Lower leg skin (tissue), 3 donors: ENCODE data around the gene FKBP1A.

Source experiments
- POLR2A ChIP-seq, 2 donors: fragments of 450-650 bp; IDR thresholded peaks; one replicate each; pipeline ENCODE4 v1.6.1; 2016 to 2017; ENCODE audit warnings: antibody characterized with exemption in 2 of 2, mild to moderate bottlenecking in 1 of 2, moderate library complexity in 1 of 2
- TF ChIP-seq, protein P1 (sequence below), 3 donors: fragments of 450-650 bp; IDR thresholded peaks; one replicate each; pipeline ENCODE4 v1.5.1; 2016; ENCODE audit warnings: antibody characterized with exemption in 3 of 3, mild to moderate bottlenecking in 3 of 3, moderate library complexity in 2 of 3

DNA sequence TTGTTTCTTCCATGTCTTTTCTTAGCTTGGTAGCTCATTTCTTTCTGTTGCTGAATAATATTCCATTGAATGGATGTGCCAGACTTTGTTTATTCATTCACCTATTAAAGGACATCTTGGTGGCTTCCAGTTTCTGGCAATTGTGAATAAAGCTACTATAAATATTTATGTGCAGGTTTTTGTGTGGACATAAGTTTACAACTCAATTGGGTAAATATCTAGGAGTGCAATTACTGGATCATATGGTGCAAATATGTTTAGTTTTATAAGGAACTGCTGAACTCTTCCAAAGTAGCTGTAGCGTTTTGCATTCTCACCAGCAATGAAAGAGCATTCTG is 47.1 kb downstream of the FKBP1A start:
- no peak for TF ChIP-seq POLR2A (IDR thresholded peaks at IDR 0.05)
- TF ChIP-seq, protein P1, sequence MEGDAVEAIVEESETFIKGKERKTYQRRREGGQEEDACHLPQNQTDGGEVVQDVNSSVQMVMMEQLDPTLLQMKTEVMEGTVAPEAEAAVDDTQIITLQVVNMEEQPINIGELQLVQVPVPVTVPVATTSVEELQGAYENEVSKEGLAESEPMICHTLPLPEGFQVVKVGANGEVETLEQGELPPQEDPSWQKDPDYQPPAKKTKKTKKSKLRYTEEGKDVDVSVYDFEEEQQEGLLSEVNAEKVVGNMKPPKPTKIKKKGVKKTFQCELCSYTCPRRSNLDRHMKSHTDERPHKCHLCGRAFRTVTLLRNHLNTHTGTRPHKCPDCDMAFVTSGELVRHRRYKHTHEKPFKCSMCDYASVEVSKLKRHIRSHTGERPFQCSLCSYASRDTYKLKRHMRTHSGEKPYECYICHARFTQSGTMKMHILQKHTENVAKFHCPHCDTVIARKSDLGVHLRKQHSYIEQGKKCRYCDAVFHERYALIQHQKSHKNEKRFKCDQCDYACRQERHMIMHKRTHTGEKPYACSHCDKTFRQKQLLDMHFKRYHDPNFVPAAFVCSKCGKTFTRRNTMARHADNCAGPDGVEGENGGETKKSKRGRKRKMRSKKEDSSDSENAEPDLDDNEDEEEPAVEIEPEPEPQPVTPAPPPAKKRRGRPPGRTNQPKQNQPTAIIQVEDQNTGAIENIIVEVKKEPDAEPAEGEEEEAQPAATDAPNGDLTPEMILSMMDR (IDR thresholded peaks at IDR 0.05): no peak
